HL-60/S4 treated with phorbol 12-myristate 13-acetate at 8.2 ng/mL for 4 days and 3 days (cell line): Measurements from ENCODE around the gene TRAF4.
"Not testable (repeated sequence)": the region's sequence is repeated elsewhere in the genome, so short reads cannot be mapped to it uniquely, and the experiment has no call there.

Experiments used
- in situ Hi-C: fragments of 300-500 bp; cut with MboI; formaldehyde crosslinking; loops from 2 replicates; pipeline ENCODE4 v1.15.0; 2022; ENCODE audit warnings: low sequenced_read_pairs

The TRAF4 gene

GRCh38 chr17:28773736-28774135, 29.9 kb downstream of the TRAF4 start:
- in situ Hi-C loops = no loop called here

GRCh38 chr17:28774206-28774605, 30.4 kb downstream of the TRAF4 start:
- in situ Hi-C loops = no loop called here

- in situ Hi-C loops = no loop called here
These were observed 33.4 kb downstream of the TRAF4 start for GRCh38 chr17:28777178-28777577.

GRCh38 chr17:28779601-28780000, 35.8 kb downstream of the TRAF4 start:
- in situ Hi-C loops = not testable (repeated sequence)

- in situ Hi-C loops = no loop called here
These were observed 39.4 kb downstream of the TRAF4 start for GRCh38 chr17:28783161-28783560.

GRCh38 chr17:28788100-28788499, 44.3 kb downstream of the TRAF4 start:
- in situ Hi-C loops = no loop called here

GRCh38 chr17:28792877-28793661, 49.3 kb downstream of the TRAF4 start:
- in situ Hi-C loops = no loop called here

GRCh38 chr17:28794846-28795441, 51.1 kb downstream of the TRAF4 start:
- in situ Hi-C loops = not testable (repeated sequence)

GRCh38 chr17:28796062-28796461, 52.3 kb downstream of the TRAF4 start:
- in situ Hi-C loops = no loop called here
